Measurements from ENCODE around the gene PLXNA4.

PLXNA4 gene

DNA sequence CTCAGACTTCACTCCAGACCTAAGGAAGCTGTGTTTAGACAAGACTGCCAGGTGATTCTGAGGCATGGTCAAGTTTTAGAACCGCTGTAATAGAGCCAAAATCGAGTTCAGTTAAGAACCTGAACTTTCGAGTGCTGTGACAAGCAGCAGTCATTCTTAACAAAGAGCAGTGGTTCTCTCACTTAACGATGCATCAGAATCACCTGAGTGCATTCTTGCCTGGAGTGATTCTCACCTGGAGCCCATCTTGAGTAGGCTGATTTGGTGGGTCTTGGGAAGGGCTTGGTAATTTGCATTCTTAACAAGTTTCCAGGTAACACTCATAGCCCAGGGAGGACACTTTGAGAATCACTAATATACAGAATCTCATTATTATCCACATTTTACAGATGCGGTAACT is 44.7 kb downstream of the PLXNA4 start:
- no peak for TF ChIP-seq EZH2phosphoT487 (conservative IDR thresholded peaks at IDR 0.05; ENCODE audit: low read length)
- TF ChIP-seq, protein P1, sequence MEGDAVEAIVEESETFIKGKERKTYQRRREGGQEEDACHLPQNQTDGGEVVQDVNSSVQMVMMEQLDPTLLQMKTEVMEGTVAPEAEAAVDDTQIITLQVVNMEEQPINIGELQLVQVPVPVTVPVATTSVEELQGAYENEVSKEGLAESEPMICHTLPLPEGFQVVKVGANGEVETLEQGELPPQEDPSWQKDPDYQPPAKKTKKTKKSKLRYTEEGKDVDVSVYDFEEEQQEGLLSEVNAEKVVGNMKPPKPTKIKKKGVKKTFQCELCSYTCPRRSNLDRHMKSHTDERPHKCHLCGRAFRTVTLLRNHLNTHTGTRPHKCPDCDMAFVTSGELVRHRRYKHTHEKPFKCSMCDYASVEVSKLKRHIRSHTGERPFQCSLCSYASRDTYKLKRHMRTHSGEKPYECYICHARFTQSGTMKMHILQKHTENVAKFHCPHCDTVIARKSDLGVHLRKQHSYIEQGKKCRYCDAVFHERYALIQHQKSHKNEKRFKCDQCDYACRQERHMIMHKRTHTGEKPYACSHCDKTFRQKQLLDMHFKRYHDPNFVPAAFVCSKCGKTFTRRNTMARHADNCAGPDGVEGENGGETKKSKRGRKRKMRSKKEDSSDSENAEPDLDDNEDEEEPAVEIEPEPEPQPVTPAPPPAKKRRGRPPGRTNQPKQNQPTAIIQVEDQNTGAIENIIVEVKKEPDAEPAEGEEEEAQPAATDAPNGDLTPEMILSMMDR (IDR thresholded peaks at IDR 0.05; ENCODE audit: insufficient read depth, low read length, poor library complexity, severe bottlenecking), result no peak
- Histone ChIP-seq H3K9me3 (ENCODE audit: insufficient read depth, low read length) (no peaks in the 10 kb centered on the region), H4K20me1 (ENCODE audit: low read depth, low read length) (no peaks in the 10 kb centered on the region), H2AFZ (ENCODE audit: low read depth, low read length, severe bottlenecking) (no peak overlapping the region), H3K36me3 (ENCODE audit: low read length) (no peaks in the 10 kb centered on the region), H3K4me3 (ENCODE audit: insufficient read depth, low read length, poor library complexity, severe bottlenecking) (no peak overlapping the region), H3K27me3 (ENCODE audit: low read length) (no peaks in the 10 kb centered on the region; the same call in 1 of the 2 replicates), H3K27ac (ENCODE audit: low read depth, low read length) (no peak overlapping the region), H3K4me2 (ENCODE audit: low read depth, low read length, poor library complexity, severe bottlenecking) (no peak overlapping the region), H3K9ac (ENCODE audit: low read length) (no peak overlapping the region), H3F3A (ENCODE audit: insufficient read depth) (no peaks in the 10 kb centered on the region), H3K79me2 (ENCODE audit: insufficient read depth, low read length) (no peaks in the 10 kb centered on the region), H3K9me2 (replicated peaks; ENCODE audit: insufficient read depth, low read length) (no peaks in the 10 kb centered on the region)

DNA sequence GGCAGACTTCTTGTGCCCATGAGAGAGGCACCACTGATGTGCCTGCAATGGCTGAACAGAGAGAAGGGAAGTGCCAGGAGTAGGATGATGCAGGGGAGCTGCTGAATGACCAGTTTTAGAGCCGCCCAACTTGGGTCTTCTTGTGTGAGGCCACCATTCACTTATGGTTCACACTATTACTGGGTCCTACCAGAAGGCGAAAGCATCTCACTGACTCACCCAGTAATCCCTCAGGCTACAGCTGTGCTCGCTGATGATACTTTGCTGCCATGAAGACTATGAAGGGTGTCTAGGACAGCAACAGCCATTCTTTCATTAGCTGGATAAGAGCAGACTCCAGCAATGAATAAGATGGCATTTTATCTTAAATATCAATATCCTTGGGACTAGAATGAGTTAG is 47.6 kb downstream of the PLXNA4 start:
- H4K20me1 ChIP-seq (ENCODE audit: low read depth, low read length), result no peaks in the 10 kb centered on the region
- H3K9ac ChIP-seq (ENCODE audit: low read length), result no peak overlapping the region
- no peaks in the 10 kb centered on the region for H3K9me2 ChIP-seq (replicated peaks; ENCODE audit: insufficient read depth, low read length)
- no peak for TF ChIP-seq EZH2phosphoT487 (conservative IDR thresholded peaks at IDR 0.05; ENCODE audit: low read length)
- TF ChIP-seq, protein P1 (IDR thresholded peaks at IDR 0.05; ENCODE audit: insufficient read depth, low read length, poor library complexity, severe bottlenecking), result no peak
- H2AFZ ChIP-seq (ENCODE audit: low read depth, low read length, severe bottlenecking), result no peak overlapping the region
- no peaks in the 10 kb centered on the region for H3K9me3 ChIP-seq (ENCODE audit: insufficient read depth, low read length)
- H3K36me3 ChIP-seq (ENCODE audit: low read length), result no peaks in the 10 kb centered on the region
- no peaks in the 10 kb centered on the region for H3K79me2 ChIP-seq (ENCODE audit: insufficient read depth, low read length)
- H3K4me2 ChIP-seq (ENCODE audit: low read depth, low read length, poor library complexity, severe bottlenecking), result no peak overlapping the region
- H3F3A ChIP-seq (ENCODE audit: insufficient read depth), result no peaks in the 10 kb centered on the region
- H3K4me3 ChIP-seq (ENCODE audit: insufficient read depth, low read length, poor library complexity, severe bottlenecking), result no peak overlapping the region
- no peaks in the 10 kb centered on the region; the same call in 1 of the 2 replicates for H3K27me3 ChIP-seq (ENCODE audit: low read length)
- H3K27ac ChIP-seq (ENCODE audit: low read depth, low read length), result no peak overlapping the region

DNA sequence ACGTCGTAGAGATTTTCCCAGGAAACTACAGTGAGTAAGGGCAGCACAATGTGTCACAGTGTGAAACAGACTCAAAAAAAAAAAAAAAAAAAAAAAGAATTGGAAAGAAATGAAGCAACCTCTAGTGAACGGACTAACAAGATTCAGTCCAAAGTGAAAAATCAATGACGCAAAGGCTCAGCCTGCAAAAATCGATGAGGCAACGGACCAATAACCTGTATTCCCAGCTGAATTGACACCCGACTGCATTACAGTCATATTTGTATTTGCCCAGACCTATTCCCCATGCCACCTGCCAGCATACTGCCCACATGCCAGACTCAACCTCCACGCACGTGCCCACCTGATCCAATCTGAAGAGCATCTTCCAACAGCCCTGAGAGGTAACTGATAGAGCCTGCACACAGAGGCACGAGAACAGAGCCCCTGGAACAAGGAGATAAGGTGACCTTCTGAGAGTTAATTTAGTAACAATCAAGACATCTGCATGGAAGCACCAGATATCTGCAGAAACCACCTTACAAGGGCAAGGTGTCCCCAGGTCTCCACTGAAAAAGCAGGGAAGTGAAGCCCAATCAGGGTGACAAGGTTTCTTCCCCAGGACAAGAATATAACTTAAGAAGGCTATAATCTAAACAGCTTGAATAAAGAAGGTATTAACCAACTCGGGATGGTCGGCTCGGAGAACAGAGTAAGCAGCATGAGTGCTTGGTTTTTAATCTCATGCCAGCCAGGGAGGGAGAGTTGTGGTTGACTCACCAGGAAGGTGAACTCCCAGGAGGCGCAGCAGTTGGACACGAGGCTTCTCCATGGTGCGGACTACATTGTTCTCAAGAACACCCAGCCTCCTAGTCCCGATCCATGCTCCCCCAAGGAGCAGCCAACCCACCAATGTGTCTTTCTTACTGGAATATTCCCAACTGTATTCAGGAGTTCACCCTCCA is 48.5 kb downstream of the PLXNA4 start:
- no peak for TF ChIP-seq EZH2phosphoT487 (conservative IDR thresholded peaks at IDR 0.05; ENCODE audit: low read length)
- TF ChIP-seq, protein P1 (IDR thresholded peaks at IDR 0.05; ENCODE audit: insufficient read depth, low read length, poor library complexity, severe bottlenecking), result no peak
- no peak overlapping the region for H3K4me2 ChIP-seq (ENCODE audit: low read depth, low read length, poor library complexity, severe bottlenecking)
- H3K9ac ChIP-seq (ENCODE audit: low read length), result no peak overlapping the region
- H3F3A ChIP-seq (ENCODE audit: insufficient read depth), result no peaks in the 10 kb centered on the region
- no peaks in the 10 kb centered on the region for H3K36me3 ChIP-seq (ENCODE audit: low read length)
- H4K20me1 ChIP-seq (ENCODE audit: low read depth, low read length), result no peaks in the 10 kb centered on the region
- no peaks in the 10 kb centered on the region for H3K9me3 ChIP-seq (ENCODE audit: insufficient read depth, low read length)
- no peaks in the 10 kb centered on the region; the same call in 1 of the 2 replicates for H3K27me3 ChIP-seq (ENCODE audit: low read length)
- H2AFZ ChIP-seq (ENCODE audit: low read depth, low read length, severe bottlenecking), result no peak overlapping the region
- H3K4me3 ChIP-seq (ENCODE audit: insufficient read depth, low read length, poor library complexity, severe bottlenecking), result no peak overlapping the region
- no peaks in the 10 kb centered on the region for H3K9me2 ChIP-seq (replicated peaks; ENCODE audit: insufficient read depth, low read length)
- H3K79me2 ChIP-seq (ENCODE audit: insufficient read depth, low read length), result no peaks in the 10 kb centered on the region
- H3K27ac ChIP-seq (ENCODE audit: low read depth, low read length), result no peak overlapping the region
